Memory B cell (primary cell): ENCODE results near the gene ANAPC10.
"Not testable (repeated sequence)": the region's sequence is repeated elsewhere in the genome, so short reads cannot be mapped to it uniquely, and the experiment has no call there.

ENCODE experiments used
- ATAC-seq: fragments of 150-1000 bp; cut with Tn5 transposase; 2 replicates; pipeline ENCODE4 v1.10.0; 2021; ENCODE audit warnings: low read depth, mild to moderate bottlenecking, moderate library complexity
- DNase-seq, 2 donors: peaks; one replicate each; pipeline ENCODE4 v3.0.0; 2022; ENCODE audit warnings: low spot score in 2 of 2
- H3K27ac Mint-ChIP-seq: one replicate; pipeline ENCODE4 v1.8.0; 2022; ENCODE audit warnings: mild to moderate bottlenecking, moderate library complexity, mixed read lengths
- H3K27me3 Mint-ChIP-seq: one replicate; pipeline ENCODE4 v1.8.0; 2022; ENCODE audit warnings: mixed read lengths
- H3K36me3 Mint-ChIP-seq: one replicate; pipeline ENCODE4 v1.8.0; 2022; ENCODE audit warnings: mild to moderate bottlenecking, mixed read lengths
- H3K4me1 Mint-ChIP-seq: one replicate; pipeline ENCODE4 v1.8.0; 2022; ENCODE audit warnings: mixed read lengths
- H3K4me3 Mint-ChIP-seq: one replicate; pipeline ENCODE4 v1.8.0; 2022; ENCODE audit warnings: mild to moderate bottlenecking, moderate library complexity, mixed read lengths
- H3K9me3 Mint-ChIP-seq: one replicate; pipeline ENCODE4 v1.8.0; 2022; ENCODE audit warnings: mixed read lengths

ANAPC10 gene

GRCh38 chr4:145097821-145098674 is at the start of gene ANAPC10, which contains the start of gene ABCE1:
TSS of gene ANAPC10 (minus strand) at chr4:145098196. CDS start at chr4:145096099, 2,097 bp downstream.
TSS of gene ABCE1 (plus strand) at chr4:145098311. CDS start at chr4:145104413, 6,102 bp downstream.
- peaks cover 19% of the 10 kb centered on the region for H3K4me1 Mint-ChIP-seq
- peaks cover 23% of the 10 kb centered on the region for H3K36me3 Mint-ChIP-seq
- H3K9me3 Mint-ChIP-seq = peaks cover 6% of the 10 kb centered on the region
- DNase-seq (peak; percentile 90), ATAC-seq (peak; percentile 91)
- peak within 1 kb of the TSS; percentile 94 for H3K4me3 Mint-ChIP-seq
- H3K27ac Mint-ChIP-seq = peak within 1 kb of the TSS; percentile 95
- H3K27me3 Mint-ChIP-seq = no peaks in the 10 kb centered on the region

- Mint-ChIP-seq H3K4me1 (peaks cover 10% of the 10 kb centered on the region), H3K27ac (peak overlapping the region; percentile 24), H3K36me3 (peaks cover 21% of the 10 kb centered on the region), H3K4me3 (peak overlapping the region; percentile 59)
- peak; percentile 44 for ATAC-seq
- H3K27me3 Mint-ChIP-seq, H3K9me3 Mint-ChIP-seq, DNase-seq: not testable (repeated sequence)
Measured at GRCh38 chr4:145136219-145136618, 38.2 kb upstream of the ANAPC10 start.

DNA sequence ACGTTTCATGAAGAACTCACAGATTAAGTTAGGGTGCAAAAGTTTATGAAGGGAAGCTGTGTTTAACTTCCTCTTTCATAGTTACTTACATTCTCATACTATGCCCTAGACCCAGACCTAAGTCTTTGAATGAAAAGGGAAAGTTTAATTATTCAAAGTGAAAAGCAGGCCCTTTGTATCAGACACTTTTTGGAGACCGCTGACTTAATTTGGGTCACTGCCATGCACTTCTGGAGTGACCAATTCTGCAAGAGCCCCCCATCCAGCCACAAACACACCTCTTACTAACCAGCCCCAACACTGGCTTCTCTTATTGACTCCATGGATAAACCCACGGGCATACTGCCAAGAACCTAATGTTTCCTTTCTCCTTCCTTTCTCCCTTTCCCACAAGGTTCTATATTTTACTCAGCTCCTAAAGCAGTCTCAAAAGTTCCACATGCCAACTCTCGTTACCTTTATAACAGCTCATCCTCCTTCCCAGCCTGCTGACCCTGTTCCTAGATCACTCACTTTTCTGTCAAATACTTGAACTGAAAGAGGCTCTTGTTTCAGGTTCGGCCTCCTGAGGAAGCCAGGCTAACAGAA is 34.6 kb upstream of the ANAPC10 start:
- no peaks in the 10 kb centered on the region for H3K9me3 Mint-ChIP-seq
- no peaks in the 10 kb centered on the region for H3K27me3 Mint-ChIP-seq
- peak overlapping the region; percentile 72 for H3K27ac Mint-ChIP-seq
- H3K4me1 Mint-ChIP-seq = peaks cover 16% of the 10 kb centered on the region
- peak overlapping the region; percentile 34 for H3K4me3 Mint-ChIP-seq
- H3K36me3 Mint-ChIP-seq = peaks cover 8% of the 10 kb centered on the region
- peak in 1 of 2 donors; percentile 4 for DNase-seq
- peak; percentile 86 for ATAC-seq

GRCh38 chr4:145131848-145132247 is 33.9 kb upstream of the ANAPC10 start:
- DNase-seq (no peak), ATAC-seq (peak; percentile 14)
- Mint-ChIP-seq H3K27me3 (no peaks in the 10 kb centered on the region), H3K36me3 (peaks cover 5% of the 10 kb centered on the region), H3K27ac (peak overlapping the region; percentile 72), H3K4me1 (peaks cover 16% of the 10 kb centered on the region), H3K9me3 (no peaks in the 10 kb centered on the region), H3K4me3 (no peak overlapping the region)

DNA sequence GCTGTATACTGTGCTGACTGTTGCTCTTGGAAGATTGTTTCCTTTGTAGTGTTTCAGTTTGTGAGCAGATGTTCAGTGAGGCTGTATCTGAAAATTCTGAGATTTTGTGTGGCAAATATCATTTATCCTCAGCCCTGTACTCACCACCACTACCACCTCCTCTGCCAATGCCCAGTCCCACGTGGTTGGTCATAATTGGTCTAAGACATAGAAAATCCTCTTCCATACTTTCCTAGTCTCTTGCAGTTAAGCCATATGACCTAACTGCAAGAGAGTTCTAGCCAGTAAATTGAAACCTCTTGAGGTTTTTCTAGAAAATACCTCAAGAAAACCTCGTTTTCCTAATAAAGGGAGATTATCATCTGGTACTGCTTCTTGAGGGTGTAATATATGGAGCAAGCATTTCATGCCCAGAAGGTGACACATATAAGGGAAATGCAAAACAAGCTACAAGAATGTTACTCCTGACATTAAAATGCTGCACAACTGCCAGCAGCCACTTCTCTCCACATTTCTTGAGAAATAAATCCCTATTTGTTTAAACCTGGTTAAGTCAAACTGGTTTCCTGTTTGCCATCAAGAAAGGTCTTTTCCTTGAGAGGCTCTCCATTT is 32.9 kb upstream of the ANAPC10 start:
- H3K4me1 Mint-ChIP-seq = peaks cover 13% of the 10 kb centered on the region
- H3K27me3 Mint-ChIP-seq = no peaks in the 10 kb centered on the region
- DNase-seq (no peak), ATAC-seq (no peak)
- peak overlapping the region; percentile 64 for H3K27ac Mint-ChIP-seq
- H3K9me3 Mint-ChIP-seq = no peaks in the 10 kb centered on the region
- H3K36me3 Mint-ChIP-seq = peaks cover 13% of the 10 kb centered on the region
- no peak overlapping the region for H3K4me3 Mint-ChIP-seq

DNA sequence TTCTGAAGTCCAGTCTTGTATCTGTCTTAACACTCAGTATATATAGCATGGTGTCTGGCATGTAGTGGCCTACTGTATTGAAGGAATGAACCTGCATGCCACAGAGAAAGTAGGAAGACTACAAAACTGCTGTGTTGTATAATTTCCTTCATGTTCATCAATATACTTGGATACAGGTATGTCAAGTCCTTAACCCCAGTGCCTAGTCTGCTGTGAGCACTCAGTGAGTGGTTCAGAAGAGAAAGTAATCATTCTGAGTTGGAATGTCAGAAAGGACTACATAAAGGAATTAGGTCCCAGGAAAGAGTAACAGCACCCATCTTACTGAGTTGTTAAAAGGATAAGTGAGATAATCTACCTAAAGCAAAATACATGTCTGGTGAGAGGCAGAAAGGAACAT is 32.1 kb upstream of the ANAPC10 start:
- Mint-ChIP-seq H3K9me3 (no peaks in the 10 kb centered on the region), H3K4me3 (no peak overlapping the region), H3K27ac (peak overlapping the region; percentile 64), H3K4me1 (peaks cover 13% of the 10 kb centered on the region), H3K27me3 (no peaks in the 10 kb centered on the region), H3K36me3 (peaks cover 14% of the 10 kb centered on the region)
- no peak for ATAC-seq
- no peak for DNase-seq

- H3K4me1 Mint-ChIP-seq = peaks cover 3% of the 10 kb centered on the region
- peak overlapping the region; percentile 83 for H3K27ac Mint-ChIP-seq
- peaks cover 19% of the 10 kb centered on the region for H3K36me3 Mint-ChIP-seq
- DNase-seq (no peak), ATAC-seq (no peak)
- no peaks in the 10 kb centered on the region for H3K27me3 Mint-ChIP-seq
- H3K4me3 Mint-ChIP-seq = no peak overlapping the region
- no peaks in the 10 kb centered on the region for H3K9me3 Mint-ChIP-seq
Measured at GRCh38 chr4:145125396-145125795, 27.4 kb upstream of the ANAPC10 start.

DNA sequence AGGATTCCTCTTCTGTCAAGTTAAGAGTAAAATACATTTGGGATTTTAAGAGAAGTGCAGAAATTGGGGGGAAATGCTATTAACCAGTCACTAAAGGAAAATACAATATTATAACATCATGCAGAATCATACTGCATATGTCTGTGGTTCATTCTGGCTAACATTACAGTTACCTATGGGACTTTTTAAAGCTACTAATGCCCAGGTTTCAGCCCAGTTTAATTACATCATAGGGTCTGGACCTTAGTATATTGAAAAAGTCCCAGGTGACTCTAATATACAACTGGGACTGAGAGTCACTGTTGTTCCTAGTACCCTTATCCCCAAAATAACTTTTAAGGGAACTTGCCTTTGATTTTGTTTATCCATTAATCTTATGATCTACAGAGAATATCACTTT is 10.1 kb upstream of the ANAPC10 start:
- no peak overlapping the region for H3K4me3 Mint-ChIP-seq
- no peaks in the 10 kb centered on the region for H3K4me1 Mint-ChIP-seq
- no peak for DNase-seq
- no peaks in the 10 kb centered on the region for H3K27me3 Mint-ChIP-seq
- peaks cover 14% of the 10 kb centered on the region for H3K36me3 Mint-ChIP-seq
- no peak for ATAC-seq
- no peak overlapping the region for H3K27ac Mint-ChIP-seq
- no peaks in the 10 kb centered on the region for H3K9me3 Mint-ChIP-seq

GRCh38 chr4:145107126-145107525 is 9.1 kb upstream of the ANAPC10 start:
- Mint-ChIP-seq H3K9me3 (no peaks in the 10 kb centered on the region), H3K27me3 (no peaks in the 10 kb centered on the region), H3K36me3 (peaks cover 6% of the 10 kb centered on the region), H3K4me1 (no peaks in the 10 kb centered on the region), H3K27ac (no peak overlapping the region), H3K4me3 (no peak overlapping the region)
- ATAC-seq (no peak), DNase-seq (no peak)

GRCh38 chr4:145103496-145103895 is 5.5 kb upstream of the ANAPC10 start:
- H3K27ac Mint-ChIP-seq = no peak overlapping the region
- no peaks in the 10 kb centered on the region for H3K9me3 Mint-ChIP-seq
- ATAC-seq (no peak), DNase-seq (no peak)
- peaks cover 4% of the 10 kb centered on the region for H3K36me3 Mint-ChIP-seq
- H3K4me3 Mint-ChIP-seq = no peak overlapping the region
- no peaks in the 10 kb centered on the region for H3K27me3 Mint-ChIP-seq
- peaks cover 8% of the 10 kb centered on the region for H3K4me1 Mint-ChIP-seq

GRCh38 chr4:145102619-145103018 is 4.6 kb upstream of the ANAPC10 start:
- peaks cover 2% of the 10 kb centered on the region for H3K36me3 Mint-ChIP-seq
- no peak overlapping the region for H3K27ac Mint-ChIP-seq
- no peak overlapping the region for H3K4me3 Mint-ChIP-seq
- H3K4me1 Mint-ChIP-seq = peaks cover 8% of the 10 kb centered on the region
- H3K9me3 Mint-ChIP-seq = no peaks in the 10 kb centered on the region
- no peak for DNase-seq
- ATAC-seq = no peak
- H3K27me3 Mint-ChIP-seq = no peaks in the 10 kb centered on the region

GRCh38 chr4:145101091-145101490 is 3.1 kb upstream of the ANAPC10 start:
- H3K27ac Mint-ChIP-seq = no peak overlapping the region
- H3K4me1 Mint-ChIP-seq = peaks cover 13% of the 10 kb centered on the region
- no peak for ATAC-seq
- peaks cover 2% of the 10 kb centered on the region for H3K36me3 Mint-ChIP-seq
- DNase-seq = no peak
- H3K4me3 Mint-ChIP-seq = no peak overlapping the region
- no peaks in the 10 kb centered on the region for H3K9me3 Mint-ChIP-seq
- no peaks in the 10 kb centered on the region for H3K27me3 Mint-ChIP-seq

GRCh38 chr4:145099653-145100052 is 1.7 kb upstream of the ANAPC10 start:
- Mint-ChIP-seq H3K9me3 (no peaks in the 10 kb centered on the region), H3K27ac (peak overlapping the region; percentile 95), H3K27me3 (no peaks in the 10 kb centered on the region), H3K36me3 (peaks cover 9% of the 10 kb centered on the region), H3K4me3 (peak overlapping the region; percentile 94), H3K4me1 (peaks cover 18% of the 10 kb centered on the region)
- no peak for ATAC-seq
- no peak for DNase-seq

- Mint-ChIP-seq H3K27me3 (no peaks in the 10 kb centered on the region), H3K36me3 (peaks cover 17% of the 10 kb centered on the region), H3K4me1 (peaks cover 19% of the 10 kb centered on the region), H3K9me3 (peaks cover 2% of the 10 kb centered on the region), H3K4me3 (peak overlapping the region; percentile 94), H3K27ac (peak overlapping the region; percentile 95)
- ATAC-seq = peak; percentile 19
- no peak for DNase-seq
Measured at GRCh38 chr4:145098675-145099037, 660 bp upstream of the ANAPC10 start.
